Tibial nerve (tissue), 3 donors: ENCODE results near the gene PRDM1.
A peak's percentile ranks its signal among the peaks of the same experiment; 100 is the strongest.

ENCODE experiments used
- CTCF ChIP-seq, 5 experiments: fragments of 200-600 bp in 3 of 5; fragments of 450-650 bp in 2 of 5; sonication (generic) in 3 of 5; IDR thresholded peaks; one replicate each; pipeline ENCODE4 v1.5.1; 2016 to 2019; ENCODE audit warnings: antibody characterized with exemption in 5 of 5, mild to moderate bottlenecking in 3 of 5, moderate library complexity in 2 of 5
- POLR2A ChIP-seq, 2 donors: fragments of 450-650 bp; IDR thresholded peaks; one replicate each; pipeline ENCODE4 v1.6.1; 2017; ENCODE audit warnings: antibody characterized with exemption in 2 of 2, mild to moderate bottlenecking in 2 of 2, moderate library complexity in 2 of 2

GRCh38 chr6:106087548-106088325 is 1.6 kb downstream of the PRDM1 start:
- peak in 1 of 2 donors; percentile 10 for TF ChIP-seq POLR2A (IDR thresholded peaks at IDR 0.05)
- TF ChIP-seq CTCF (IDR thresholded peaks at IDR 0.05) = no peak
